Tibial nerve (tissue), 4 donors: ENCODE data around the gene SEC61A2.

Experiments used
- CTCF ChIP-seq, 5 experiments: fragments of 200-600 bp in 3 of 5; fragments of 450-650 bp in 2 of 5; sonication (generic) in 3 of 5; IDR thresholded peaks; one replicate each; pipeline ENCODE4 v1.5.1; 2016 to 2019; ENCODE audit warnings: antibody characterized with exemption in 5 of 5, mild to moderate bottlenecking in 3 of 5, moderate library complexity in 2 of 5
- EP300 ChIP-seq, 2 donors: sonication (generic); formaldehyde crosslinking; IDR thresholded peaks; one replicate each; pipeline ENCODE4 v1.6.1; 2017; ENCODE audit warnings: antibody characterized with exemption in 2 of 2, mild to moderate bottlenecking in 1 of 2

- no peak for TF ChIP-seq CTCF (IDR thresholded peaks at IDR 0.05)
- TF ChIP-seq EP300 (IDR thresholded peaks at IDR 0.05), result no peak
These were observed 27.1 kb downstream of the SEC61A2 start for GRCh38 chr10:12156367-12157123.
